Stimulated activated memory B cell treated with anti-CD40 and anti-IgM and Interleukin-4, amounts not matched to agents 10 μg/mL and 1 μg/mL and 100 μg/mL, for 72 hours (primary cell): Measurements from ENCODE around the gene COL1A2.

Experiments used
- ATAC-seq: fragments of 150-1000 bp; cut with Tn5 transposase; 2 replicates; pipeline ENCODE4 v1.10.0; 2021
- H3K27ac Mint-ChIP-seq: one replicate; pipeline ENCODE4 v1.8.0; 2022; ENCODE audit warnings: mild to moderate bottlenecking, mixed read lengths
- H3K27me3 Mint-ChIP-seq: one replicate; pipeline ENCODE4 v1.8.0; 2022; ENCODE audit warnings: mixed read lengths
- H3K36me3 Mint-ChIP-seq: one replicate; pipeline ENCODE4 v1.8.0; 2022; ENCODE audit warnings: mixed read lengths
- H3K4me1 Mint-ChIP-seq: one replicate; pipeline ENCODE4 v1.8.0; 2022; ENCODE audit warnings: mixed read lengths
- H3K4me3 Mint-ChIP-seq: one replicate; pipeline ENCODE4 v1.8.0; 2022; ENCODE audit warnings: mild to moderate bottlenecking, moderate library complexity, mixed read lengths
- H3K9me3 Mint-ChIP-seq: one replicate; pipeline ENCODE4 v1.8.0; 2022; ENCODE audit warnings: mixed read lengths

The COL1A2 gene

GRCh38 chr7:94450044-94450697 is 55.5 kb downstream of the COL1A2 start:
- no peak overlapping the region for H3K4me3 Mint-ChIP-seq
- H3K27me3 Mint-ChIP-seq, result no peaks in the 10 kb centered on the region
- ATAC-seq, result no peak
- H3K27ac Mint-ChIP-seq, result no peak overlapping the region
- H3K36me3 Mint-ChIP-seq, result no peaks in the 10 kb centered on the region
- no peaks in the 10 kb centered on the region for H3K9me3 Mint-ChIP-seq
- no peaks in the 10 kb centered on the region for H3K4me1 Mint-ChIP-seq

DNA sequence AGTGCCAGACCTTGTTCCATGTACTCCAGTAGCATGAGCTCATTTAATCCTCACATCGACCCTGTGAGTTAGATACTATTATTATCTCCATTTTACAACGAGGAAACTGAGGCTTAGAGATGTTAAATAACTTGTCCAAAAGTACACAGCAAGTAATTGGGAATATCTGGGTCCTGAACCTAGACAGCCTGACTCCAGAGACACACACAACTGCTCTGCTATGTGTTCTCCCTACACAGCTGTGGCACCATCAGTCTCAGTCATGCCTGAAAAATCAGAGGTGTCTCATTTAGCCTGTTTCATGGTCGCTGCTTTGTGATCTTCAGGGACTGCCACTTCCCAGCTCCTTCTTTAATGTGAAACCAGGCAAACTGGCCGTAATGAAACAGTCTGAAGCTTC is 56.5 kb downstream of the COL1A2 start:
- no peaks in the 10 kb centered on the region for H3K9me3 Mint-ChIP-seq
- no peak overlapping the region for H3K27ac Mint-ChIP-seq
- ATAC-seq, result no peak
- no peak overlapping the region for H3K4me3 Mint-ChIP-seq
- no peaks in the 10 kb centered on the region for H3K36me3 Mint-ChIP-seq
- H3K27me3 Mint-ChIP-seq, result no peaks in the 10 kb centered on the region
- peaks cover 6% of the 10 kb centered on the region for H3K4me1 Mint-ChIP-seq

DNA sequence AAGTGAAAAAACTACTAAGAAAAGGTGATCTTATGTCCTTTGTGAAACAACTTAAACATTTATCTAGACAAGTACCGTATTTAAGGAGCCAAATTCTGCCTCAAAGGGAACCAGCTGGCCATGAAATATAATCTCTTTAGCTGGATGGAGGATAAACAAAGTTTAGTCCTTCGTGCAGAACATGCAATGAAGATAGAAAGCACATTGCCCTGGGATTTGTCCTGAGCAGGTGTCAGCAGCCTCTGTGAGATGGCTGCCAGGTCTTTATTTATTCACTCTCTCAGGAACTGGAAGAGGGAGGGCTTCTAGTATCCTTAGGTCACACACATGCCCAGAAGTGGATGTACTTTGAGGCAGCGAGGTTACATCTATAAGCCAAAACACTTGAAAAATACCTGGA is 57.5 kb downstream of the COL1A2 start:
- H3K36me3 Mint-ChIP-seq, result no peaks in the 10 kb centered on the region
- no peak overlapping the region for H3K27ac Mint-ChIP-seq
- ATAC-seq, result no peak
- H3K9me3 Mint-ChIP-seq, result no peaks in the 10 kb centered on the region
- no peaks in the 10 kb centered on the region for H3K27me3 Mint-ChIP-seq
- no peak overlapping the region for H3K4me3 Mint-ChIP-seq
- peaks cover 10% of the 10 kb centered on the region for H3K4me1 Mint-ChIP-seq

DNA sequence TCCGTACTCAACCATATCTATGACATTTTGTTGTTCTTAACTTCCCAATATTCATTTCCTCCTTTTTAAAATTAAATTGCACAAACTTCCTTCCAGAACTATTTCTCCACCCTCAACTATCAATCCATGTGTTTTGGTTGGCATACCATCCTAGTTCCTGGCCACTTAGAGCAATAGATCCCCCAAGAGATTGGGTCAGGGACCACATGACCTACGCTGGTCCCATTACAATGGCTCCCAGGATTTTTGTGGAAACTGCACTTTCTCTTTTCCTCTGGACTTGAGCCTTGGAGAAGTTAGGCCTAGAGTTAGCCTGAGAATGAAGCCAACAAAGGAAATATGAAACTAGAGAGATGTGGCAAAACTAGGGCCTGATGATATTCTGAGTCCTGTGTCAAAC is 59.2 kb downstream of the COL1A2 start:
- Mint-ChIP-seq H3K27ac (no peak overlapping the region), H3K36me3 (no peaks in the 10 kb centered on the region), H3K9me3 (no peaks in the 10 kb centered on the region), H3K27me3 (no peaks in the 10 kb centered on the region), H3K4me1 (peaks cover 10% of the 10 kb centered on the region), H3K4me3 (no peak overlapping the region)
- no peak for ATAC-seq

DNA sequence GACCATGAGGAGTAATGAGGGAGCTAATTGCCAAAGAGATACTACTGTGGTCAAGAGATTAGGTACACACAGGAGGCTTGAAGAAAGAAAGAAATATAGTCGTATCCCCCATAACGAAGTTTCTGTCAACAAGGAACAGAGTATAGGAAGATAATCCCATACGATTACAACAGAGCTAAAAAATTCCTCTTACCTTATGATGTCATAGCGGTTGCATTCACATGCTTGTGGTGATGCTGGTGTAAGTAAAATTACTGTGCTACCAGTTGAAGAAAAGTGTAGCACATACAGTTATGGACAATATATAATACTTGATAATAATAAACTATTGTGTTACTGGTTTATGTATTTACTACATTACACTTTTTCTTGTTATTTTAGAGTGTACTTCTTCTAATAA is 63.3 kb downstream of the COL1A2 start:
- H3K27ac Mint-ChIP-seq, result no peak overlapping the region
- H3K27me3 Mint-ChIP-seq, result no peaks in the 10 kb centered on the region
- no peak overlapping the region for H3K4me3 Mint-ChIP-seq
- H3K9me3 Mint-ChIP-seq, result no peaks in the 10 kb centered on the region
- ATAC-seq, result no peak
- no peaks in the 10 kb centered on the region for H3K36me3 Mint-ChIP-seq
- H3K4me1 Mint-ChIP-seq, result peaks cover 10% of the 10 kb centered on the region

DNA sequence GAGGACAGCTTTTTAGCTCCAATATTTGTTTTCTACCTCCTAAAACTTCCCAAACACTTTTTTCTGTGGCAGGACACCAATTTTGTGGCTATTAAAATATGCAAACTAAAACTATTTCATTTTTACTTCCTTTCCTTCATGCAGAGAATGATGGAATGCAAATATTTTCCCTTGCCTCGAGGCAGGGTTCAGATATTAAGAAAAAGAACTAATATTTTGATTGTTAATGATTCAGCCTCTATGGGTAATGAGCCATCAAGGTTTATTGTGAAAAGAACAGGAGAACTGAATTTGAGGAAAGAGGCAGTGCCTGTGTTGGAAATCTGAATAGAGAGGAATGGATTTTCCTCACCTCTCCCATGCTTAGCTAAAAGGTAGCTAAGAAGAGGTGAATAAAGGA is 71.8 kb downstream of the COL1A2 start:
- no peaks in the 10 kb centered on the region for H3K36me3 Mint-ChIP-seq
- no peak for ATAC-seq
- H3K9me3 Mint-ChIP-seq, result peaks cover 4% of the 10 kb centered on the region
- no peaks in the 10 kb centered on the region for H3K27me3 Mint-ChIP-seq
- H3K4me1 Mint-ChIP-seq, result no peaks in the 10 kb centered on the region
- H3K4me3 Mint-ChIP-seq, result no peak overlapping the region
- H3K27ac Mint-ChIP-seq, result no peak overlapping the region

- no peak for ATAC-seq
- H3K36me3 Mint-ChIP-seq, result no peaks in the 10 kb centered on the region
- H3K4me1 Mint-ChIP-seq, result no peaks in the 10 kb centered on the region
- no peaks in the 10 kb centered on the region for H3K27me3 Mint-ChIP-seq
- no peak overlapping the region for H3K4me3 Mint-ChIP-seq
- no peak overlapping the region for H3K27ac Mint-ChIP-seq
- H3K9me3 Mint-ChIP-seq, result peaks cover 4% of the 10 kb centered on the region
Measured at GRCh38 chr7:94471604-94472003, 76.9 kb downstream of the COL1A2 start.

- H3K27ac Mint-ChIP-seq, result no peak overlapping the region
- no peaks in the 10 kb centered on the region for H3K27me3 Mint-ChIP-seq
- H3K4me3 Mint-ChIP-seq, result no peak overlapping the region
- no peaks in the 10 kb centered on the region for H3K4me1 Mint-ChIP-seq
- H3K36me3 Mint-ChIP-seq, result no peaks in the 10 kb centered on the region
- no peak for ATAC-seq
- peaks cover 4% of the 10 kb centered on the region for H3K9me3 Mint-ChIP-seq
Measured at GRCh38 chr7:94472608-94473007, 77.9 kb downstream of the COL1A2 start.

- Mint-ChIP-seq H3K27ac (no peak overlapping the region), H3K36me3 (no peaks in the 10 kb centered on the region), H3K27me3 (peaks cover 17% of the 10 kb centered on the region), H3K9me3 (peaks cover 3% of the 10 kb centered on the region), H3K4me1 (no peaks in the 10 kb centered on the region), H3K4me3 (no peak overlapping the region)
- no peak for ATAC-seq
Measured at GRCh38 chr7:94476251-94476840, 81.7 kb downstream of the COL1A2 start.

DNA sequence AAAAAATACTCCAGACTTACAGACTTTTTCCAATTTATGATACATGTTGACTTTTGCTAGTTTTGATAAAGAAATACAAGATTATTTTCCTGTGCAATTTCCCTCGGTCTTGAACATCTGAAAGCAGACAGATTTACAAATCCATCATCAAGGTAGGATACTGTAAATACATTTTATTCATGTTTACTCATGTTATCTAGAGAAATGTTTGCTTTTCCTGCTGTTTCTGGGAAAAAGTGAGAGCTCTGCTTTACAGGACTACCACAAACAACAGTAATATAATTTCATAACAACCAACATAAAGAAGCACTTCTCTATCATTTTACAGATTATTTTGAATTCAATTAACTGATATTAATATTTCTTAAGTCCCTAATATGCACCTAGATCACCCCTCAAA is 83.2 kb downstream of the COL1A2 start:
- ATAC-seq, result no peak
- Mint-ChIP-seq H3K27me3 (peaks cover 21% of the 10 kb centered on the region), H3K9me3 (peaks cover 3% of the 10 kb centered on the region), H3K36me3 (no peaks in the 10 kb centered on the region), H3K27ac (no peak overlapping the region), H3K4me1 (no peaks in the 10 kb centered on the region), H3K4me3 (no peak overlapping the region)

GRCh38 chr7:94478648-94479214 is 84.0 kb downstream of the COL1A2 start:
- Mint-ChIP-seq H3K4me1 (peaks cover under 1% of the 10 kb centered on the region), H3K27ac (no peak overlapping the region)

More at GRCh38 chr7:94478648-94479214, 84.0 kb downstream of the COL1A2 start:
- Mint-ChIP-seq H3K9me3 (peaks cover 3% of the 10 kb centered on the region), H3K27me3 (peaks cover 30% of the 10 kb centered on the region), H3K4me3 (no peak overlapping the region), H3K36me3 (no peaks in the 10 kb centered on the region)
- no peak for ATAC-seq
